ENCODE results near the gene MAP3K7CL.
A peak's percentile ranks its signal among the peaks of the same experiment; 100 is the strongest.

MAP3K7CL gene

DNA sequence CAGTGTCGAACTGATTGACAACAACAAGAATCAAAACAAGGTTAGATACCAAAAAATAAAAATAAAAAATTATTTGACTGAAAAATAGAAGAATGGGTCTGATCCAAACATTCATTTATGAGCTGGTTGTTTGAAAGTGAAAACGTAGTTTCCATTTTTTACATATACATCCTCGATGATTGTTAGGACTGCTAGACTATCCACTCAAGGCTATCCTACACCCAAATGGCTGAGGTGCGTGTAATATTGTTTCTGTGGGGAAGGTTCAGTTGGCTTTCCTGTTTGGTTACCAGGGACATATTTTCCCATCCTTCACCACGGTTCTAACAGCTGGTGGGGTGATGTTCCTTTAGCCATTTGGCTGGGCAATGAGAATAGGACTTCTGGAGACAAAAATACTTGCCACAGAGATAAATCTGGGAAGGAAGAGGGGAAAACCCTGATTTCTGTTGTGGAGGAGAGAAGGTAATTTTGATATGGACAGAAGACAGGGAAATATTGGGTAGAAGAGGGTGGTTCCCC is 66.3 kb downstream of the MAP3K7CL start:
- H3K4me3 ChIP-seq (replicated peaks; ENCODE audit: low read depth, low read length): no peak overlapping the region
- TF ChIP-seq, protein P1, sequence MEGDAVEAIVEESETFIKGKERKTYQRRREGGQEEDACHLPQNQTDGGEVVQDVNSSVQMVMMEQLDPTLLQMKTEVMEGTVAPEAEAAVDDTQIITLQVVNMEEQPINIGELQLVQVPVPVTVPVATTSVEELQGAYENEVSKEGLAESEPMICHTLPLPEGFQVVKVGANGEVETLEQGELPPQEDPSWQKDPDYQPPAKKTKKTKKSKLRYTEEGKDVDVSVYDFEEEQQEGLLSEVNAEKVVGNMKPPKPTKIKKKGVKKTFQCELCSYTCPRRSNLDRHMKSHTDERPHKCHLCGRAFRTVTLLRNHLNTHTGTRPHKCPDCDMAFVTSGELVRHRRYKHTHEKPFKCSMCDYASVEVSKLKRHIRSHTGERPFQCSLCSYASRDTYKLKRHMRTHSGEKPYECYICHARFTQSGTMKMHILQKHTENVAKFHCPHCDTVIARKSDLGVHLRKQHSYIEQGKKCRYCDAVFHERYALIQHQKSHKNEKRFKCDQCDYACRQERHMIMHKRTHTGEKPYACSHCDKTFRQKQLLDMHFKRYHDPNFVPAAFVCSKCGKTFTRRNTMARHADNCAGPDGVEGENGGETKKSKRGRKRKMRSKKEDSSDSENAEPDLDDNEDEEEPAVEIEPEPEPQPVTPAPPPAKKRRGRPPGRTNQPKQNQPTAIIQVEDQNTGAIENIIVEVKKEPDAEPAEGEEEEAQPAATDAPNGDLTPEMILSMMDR (IDR thresholded peaks at IDR 0.05; ENCODE audit: low read length, missing control alignments): no peak
- no peak for DNase-seq (ENCODE audit: low read depth)

DNA sequence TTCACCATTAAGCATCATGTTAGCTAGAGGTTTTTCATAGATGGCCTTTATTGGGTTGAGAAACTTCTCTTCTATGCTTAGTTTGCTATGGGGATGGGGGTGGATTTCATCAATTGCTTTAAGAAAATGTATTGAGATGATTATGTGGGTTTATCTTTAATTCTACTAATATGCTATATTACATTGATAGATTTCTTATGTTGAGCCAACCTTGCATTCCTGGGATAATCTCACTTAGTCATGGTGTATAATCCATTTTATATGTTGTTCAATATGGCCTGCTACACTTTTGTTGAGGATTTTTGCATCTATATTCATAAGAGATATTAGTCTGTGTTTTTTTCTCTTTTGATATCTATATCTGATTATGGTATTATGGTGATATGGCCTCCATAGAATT is 70.7 kb downstream of the MAP3K7CL start:
- H3K4me3 ChIP-seq (replicated peaks; ENCODE audit: low read depth, low read length): no peak overlapping the region
- DNase-seq (ENCODE audit: low read depth): no peak
- TF ChIP-seq, protein P1 (IDR thresholded peaks at IDR 0.05; ENCODE audit: low read length, missing control alignments): no peak

DNA sequence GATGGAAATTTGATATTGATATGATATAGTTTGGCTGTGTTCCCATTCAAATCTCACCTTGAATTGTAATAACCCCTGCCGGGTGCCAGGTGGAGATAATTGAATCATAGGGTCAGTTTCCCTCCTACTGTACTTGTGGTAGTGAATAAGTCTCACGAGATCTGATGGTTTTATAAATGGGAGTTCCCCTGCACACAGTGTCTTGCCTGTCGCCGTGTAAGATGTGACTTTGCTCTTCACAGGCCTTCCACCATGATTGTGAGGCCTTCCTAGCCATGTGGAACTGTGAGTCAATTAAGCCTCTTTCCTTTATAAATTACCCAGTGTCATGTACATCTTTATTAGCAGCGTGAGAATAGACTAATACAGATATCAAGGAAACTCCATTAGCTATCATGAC is 74.6 kb downstream of the MAP3K7CL start:
- TF ChIP-seq, protein P1 (IDR thresholded peaks at IDR 0.05; ENCODE audit: low read length, missing control alignments): no peak
- H3K4me3 ChIP-seq (replicated peaks; ENCODE audit: low read depth, low read length): no peak overlapping the region
- DNase-seq (ENCODE audit: low read depth): no peak

DNA sequence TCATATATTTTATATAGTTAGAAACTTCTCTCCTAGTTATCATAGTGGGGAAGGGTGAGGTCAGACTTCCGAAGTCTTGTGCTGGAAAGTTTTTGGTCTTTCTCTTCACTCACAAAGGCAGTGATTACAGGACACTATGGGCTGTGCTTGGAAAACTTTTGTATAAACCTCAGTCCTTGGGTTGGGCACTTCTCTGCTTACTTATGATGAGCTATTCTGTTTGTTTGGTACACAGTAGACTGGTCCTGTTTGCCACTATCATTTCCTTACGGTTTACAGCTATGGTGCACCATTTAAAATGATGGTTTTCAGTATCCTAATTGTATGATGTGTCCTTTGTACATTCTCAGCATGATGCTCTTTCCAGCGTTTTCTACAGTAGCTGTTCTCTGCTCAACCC is 75.5 kb downstream of the MAP3K7CL start:
- H3K4me3 ChIP-seq (replicated peaks; ENCODE audit: low read depth, low read length): no peak overlapping the region
- TF ChIP-seq, protein P1 (IDR thresholded peaks at IDR 0.05; ENCODE audit: low read length, missing control alignments): no peak
- no peak for DNase-seq (ENCODE audit: low read depth)

DNA sequence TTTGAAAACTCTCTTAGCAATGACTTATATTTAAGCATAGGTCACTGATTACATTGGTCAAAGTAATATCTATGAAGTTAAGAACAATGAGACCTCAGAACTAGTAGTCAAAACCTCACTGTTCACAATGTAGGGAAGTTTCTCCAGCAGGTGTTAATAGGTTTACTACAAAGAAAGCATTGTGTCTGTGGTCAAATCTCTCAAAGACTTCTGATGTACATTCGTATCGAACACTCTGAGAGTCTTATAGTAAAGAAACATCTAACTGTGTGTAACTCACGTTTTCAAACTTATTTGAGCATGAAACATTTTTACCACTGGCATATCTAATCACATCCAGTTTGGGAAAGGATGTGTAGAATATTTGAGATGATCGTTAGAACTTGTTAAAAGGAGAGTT is 76.0 kb downstream of the MAP3K7CL start:
- TF ChIP-seq, protein P1 (IDR thresholded peaks at IDR 0.05; ENCODE audit: low read length, missing control alignments): no peak
- no peak overlapping the region for H3K4me3 ChIP-seq (replicated peaks; ENCODE audit: low read depth, low read length)
- DNase-seq (ENCODE audit: low read depth): no peak

DNA sequence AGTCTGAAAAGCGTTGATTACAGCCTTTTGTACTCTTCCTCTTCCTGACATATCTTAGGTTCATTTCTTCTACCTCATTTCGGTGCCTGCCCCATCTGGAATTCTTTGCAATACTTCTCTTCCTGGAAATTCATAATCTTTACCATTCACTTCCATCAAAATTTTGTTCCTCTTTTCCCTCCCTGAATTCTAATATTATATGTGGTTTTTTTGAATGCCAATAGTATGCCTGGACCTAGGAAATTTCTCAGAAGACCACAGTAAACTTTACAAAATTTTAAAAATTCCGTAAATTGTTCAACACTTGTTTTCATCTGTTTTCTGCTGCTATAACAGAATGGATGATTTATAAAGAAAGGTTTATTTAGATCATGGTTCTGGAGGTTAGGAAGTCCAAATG is 76.8 kb downstream of the MAP3K7CL start:
- DNase-seq (ENCODE audit: low read depth): no peak
- TF ChIP-seq, protein P1 (IDR thresholded peaks at IDR 0.05; ENCODE audit: low read length, missing control alignments): no peak
- no peak overlapping the region for H3K4me3 ChIP-seq (replicated peaks; ENCODE audit: low read depth, low read length)

DNA sequence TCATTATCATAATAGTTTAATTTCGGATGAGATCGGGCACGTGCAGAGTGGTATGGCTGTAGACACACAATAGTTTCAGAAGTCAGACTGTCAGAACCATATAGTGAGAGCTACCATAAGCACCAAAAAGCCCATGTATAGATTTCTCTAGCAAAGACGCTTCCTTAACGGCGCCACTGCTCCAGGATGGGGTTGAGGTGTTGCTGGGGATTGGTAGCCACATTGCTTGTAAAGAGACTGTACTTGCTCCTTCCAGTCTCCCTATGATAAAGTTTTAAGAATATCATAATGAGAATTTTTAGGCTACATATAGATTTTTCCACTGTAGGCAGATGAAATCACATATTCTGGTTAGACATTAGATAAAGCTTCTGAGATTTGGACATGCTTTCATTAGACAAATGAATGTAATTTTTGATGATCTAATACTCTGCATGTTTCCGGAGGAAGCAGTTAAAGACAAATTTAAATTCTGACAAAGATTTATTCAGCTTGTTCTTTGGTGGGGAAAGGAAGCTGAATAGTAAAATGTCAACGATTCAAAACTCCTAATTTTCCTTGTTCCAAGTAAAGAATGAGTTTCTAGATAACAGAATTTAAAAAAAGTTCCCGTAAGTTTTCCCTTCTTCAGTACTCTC is 77.7 kb downstream of the MAP3K7CL start:
- peak overlapping the region; percentile 15 for H3K4me3 ChIP-seq (replicated peaks; ENCODE audit: low read depth, low read length)
- TF ChIP-seq, protein P1 (IDR thresholded peaks at IDR 0.05; ENCODE audit: low read length, missing control alignments): no peak
- DNase-seq (ENCODE audit: low read depth): no peak

All from fibroblast of pulmonary artery (primary cell).